GM19240 (cell line): ENCODE data around the gene RINT1.
"Not testable (repeated sequence)": the region's sequence is repeated elsewhere in the genome, so short reads cannot be mapped to it uniquely, and the experiment has no call there.

Experiments used
- DNase-seq: peaks from one replicate; pipeline ENCODE4 v3.0.0; 2011; ENCODE audit warnings: low spot score; ENCODE audit not compliant: insufficient read length

The RINT1 gene

DNA sequence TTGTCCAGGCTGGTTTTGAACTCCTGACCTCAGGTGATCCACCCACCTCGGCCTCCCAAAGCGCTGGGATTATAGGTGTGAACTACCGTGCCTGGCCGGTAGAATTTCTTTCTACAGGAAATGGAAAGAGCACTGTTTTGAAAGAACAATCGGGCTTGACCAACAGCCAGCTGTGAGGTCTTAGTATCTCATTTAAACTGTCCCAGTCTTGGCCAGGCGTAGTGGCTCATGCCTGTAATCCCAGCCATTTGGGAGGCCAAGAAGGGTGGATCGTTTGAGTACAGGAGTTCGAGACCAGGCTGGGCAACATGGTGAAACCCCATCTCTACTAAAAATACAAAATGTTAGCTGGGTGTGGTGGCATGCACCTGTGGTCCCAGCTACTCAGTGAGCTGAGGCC is 67.1 kb downstream of the RINT1 start:
- DNase-seq: not testable (repeated sequence)

DNA sequence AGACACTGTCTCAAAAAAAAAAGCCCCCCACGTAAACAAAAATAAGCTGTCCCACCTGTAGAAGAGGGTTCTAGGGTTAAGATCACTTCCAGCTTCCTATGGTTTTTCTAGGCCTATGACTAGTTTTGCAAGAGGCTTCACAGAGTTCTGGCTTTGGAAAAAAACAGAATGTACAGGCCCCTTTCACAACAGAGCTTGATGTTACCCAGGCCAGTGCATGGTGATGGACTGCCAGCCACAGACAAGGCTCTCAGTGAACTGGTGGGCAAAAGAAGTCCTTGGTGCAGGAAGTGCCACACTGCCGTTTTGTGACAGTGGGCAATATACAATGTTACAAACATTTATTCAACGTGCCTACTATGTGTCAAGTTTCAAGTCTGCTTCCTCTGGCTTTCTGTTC is 67.5 kb downstream of the RINT1 start:
- no peak for DNase-seq

DNA sequence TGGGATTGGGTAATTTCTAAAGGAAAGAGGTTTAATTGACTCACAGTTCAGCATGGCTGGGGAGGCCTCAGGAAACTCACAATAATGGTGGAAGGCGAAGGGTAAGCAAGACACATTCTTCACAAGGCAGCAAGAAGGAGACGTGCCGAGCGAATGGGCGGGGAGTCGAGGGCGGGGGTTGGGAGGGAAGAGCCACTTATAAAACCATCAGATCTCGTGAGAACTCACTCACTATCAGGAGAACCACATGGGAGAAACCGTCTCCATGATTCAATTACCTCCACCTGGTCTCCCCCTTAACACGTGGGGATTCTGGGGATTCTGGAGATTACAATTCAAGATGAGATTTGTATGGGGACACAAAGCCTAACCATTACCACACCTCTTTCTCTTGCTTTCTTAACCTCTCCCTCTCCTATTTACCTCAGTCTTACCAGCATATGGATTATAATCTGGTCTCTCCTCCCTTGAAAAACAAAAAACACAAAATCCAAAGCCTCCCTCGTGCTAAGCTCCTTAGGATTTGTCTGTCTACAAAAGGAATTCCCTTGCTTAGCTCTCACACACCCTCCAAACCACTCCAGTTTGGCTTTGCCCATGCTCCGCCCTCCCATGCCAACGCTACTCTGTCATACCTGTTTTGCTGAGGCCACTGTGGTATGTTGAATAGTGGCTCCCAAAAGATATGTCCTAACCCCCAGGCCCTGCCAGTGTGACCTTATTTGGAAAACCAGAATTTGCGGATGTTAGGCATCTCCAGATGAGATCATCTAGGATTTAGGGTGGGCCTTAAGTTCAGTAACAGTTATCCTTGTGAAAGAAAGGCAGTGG is 68.9 kb downstream of the RINT1 start:
- DNase-seq: no peak

DNA sequence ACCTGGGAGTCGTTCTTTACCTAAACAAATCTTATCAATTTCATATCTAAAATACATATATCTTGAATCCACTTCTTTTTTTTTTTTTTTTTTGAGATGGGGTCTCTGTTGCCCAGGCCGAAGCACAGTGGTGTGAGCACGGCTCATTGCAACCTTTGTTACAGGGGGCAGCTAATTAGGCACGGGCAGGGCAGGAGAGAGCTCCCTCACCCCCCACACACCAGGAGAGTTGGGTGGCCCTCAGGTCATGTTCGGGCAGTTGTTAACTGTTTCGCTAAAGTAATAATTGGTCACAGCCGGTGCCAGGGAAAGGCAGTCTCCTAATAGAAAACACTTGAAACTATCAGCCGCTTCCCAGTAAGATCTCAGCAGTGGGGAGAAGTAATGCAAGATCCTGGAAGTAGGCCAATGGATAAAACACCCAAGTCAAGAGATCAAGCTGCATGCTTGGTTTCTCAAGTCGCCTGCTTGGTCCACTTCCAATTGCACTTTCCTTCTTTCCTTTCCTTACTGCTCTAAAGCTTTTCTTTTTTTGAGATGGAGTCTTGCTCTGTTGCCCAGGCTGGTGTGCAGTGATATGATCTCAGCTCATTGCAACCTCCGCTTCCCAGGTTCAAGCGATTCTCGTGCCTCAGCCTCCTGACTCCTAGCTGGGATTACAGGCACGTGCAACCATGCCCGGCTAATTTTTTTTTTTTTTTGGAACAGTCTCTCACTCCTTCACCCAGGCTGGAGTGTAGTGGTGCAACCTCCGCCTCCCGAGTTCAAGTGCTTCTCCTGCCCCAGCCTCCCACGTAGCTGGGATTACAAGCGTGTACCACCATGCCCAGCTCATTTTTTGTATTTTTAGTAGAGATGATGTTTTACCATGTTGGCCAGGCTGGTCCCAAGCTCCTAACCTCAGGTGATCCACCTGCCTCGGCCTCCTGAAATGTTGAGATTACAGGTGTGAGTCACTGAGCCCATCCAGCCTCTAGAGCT is 70.6 kb downstream of the RINT1 start:
- no peak for DNase-seq

DNA sequence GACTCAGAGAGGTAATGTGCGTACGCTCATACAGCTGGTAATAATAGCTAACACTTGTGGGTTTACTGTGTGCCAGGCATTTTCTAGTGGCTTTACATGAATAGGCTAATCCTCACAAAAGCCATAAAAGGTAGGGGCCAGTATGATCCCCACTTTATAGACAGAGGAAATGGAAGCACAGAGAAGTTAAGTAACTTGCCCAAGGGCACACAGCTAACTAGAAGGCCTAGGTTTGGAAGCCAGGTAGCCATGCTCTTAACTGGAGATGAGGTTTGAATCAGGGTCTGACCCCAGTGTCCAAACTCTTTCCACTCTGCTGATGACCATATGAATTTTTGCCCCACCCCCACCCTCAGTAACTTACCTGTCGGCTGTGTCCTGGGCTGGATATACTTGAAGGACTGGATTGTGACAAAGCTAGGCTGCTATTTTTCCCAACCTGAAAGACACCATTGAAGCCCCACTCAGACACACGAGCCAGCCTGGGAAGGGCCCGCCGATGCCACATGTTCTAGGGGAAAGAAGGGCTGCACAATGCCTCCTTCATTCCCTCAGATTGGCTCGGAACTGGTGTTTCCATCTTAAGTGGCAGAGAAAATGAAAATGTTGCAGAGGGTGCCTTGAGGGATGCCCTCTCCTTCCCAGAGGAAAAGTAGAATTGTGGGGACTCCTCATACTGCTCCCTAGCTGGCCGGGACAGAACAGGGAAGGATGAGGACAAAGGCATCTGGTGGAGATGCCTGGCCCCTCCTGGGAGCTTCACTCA is 78.3 kb downstream of the RINT1 start:
- DNase-seq: no peak

DNA sequence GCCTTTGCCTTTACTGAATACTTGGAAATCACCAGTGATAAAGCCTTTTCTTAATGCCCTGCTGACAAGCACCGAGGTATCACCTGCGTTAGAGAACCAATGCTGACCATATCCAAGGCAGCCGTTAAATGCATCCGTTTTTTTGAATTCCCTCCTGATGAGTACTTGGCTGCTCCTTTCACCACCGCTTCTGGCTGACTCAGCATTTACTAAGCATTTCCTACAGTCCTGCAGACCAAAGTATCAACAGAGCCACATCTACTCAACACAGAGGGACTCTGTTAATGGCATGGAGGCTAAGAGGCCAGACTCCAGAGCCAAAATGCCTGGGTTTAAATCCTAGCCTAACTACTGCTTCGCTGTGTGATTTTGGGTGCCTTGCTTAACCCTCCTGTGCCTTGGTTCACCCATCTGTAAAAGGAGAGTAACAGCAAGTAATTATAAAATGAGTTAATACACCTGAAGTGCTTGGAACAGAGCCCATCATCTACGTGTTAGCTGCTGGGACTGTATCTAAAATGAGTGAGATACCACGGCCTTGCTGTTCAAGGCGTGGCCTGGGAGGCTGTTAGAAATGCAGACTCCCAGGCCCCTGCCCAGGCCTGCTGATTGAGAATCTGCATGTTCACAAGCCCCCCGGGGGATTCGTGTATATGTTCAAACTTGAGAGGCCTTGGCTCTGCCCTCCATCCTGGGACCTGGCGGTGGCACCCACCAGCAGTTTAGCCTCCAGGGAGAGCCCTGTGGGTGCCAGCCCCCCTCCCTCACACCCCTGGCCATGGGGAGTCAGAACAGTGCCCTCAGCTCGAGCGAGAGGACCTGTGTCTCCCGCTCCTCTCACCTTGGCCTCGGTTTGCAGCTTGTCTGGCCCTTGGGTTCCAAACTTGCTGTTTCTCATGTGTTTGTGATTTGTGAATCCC is 80.1 kb downstream of the RINT1 start:
- no peak for DNase-seq

DNA sequence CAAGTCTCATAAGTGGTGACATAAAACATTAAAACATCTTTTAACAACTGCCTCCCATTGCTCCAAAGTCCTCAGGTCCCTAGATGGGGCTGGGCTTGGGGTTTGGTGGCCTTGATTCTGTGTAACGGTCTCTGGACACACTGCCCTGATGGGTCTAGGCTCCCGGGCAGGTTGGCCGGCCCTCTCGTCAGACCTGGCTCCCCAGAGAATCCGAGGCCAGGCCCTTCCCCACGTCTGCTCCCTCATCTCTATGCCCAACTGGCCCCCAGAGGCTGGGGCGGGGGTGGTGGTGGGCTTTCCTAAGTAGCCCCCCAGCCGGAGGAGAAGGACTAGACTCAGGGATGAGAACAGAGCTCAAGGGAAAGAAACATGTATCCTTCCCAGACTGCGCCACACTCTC is 80.8 kb downstream of the RINT1 start:
- DNase-seq: no peak

DNA sequence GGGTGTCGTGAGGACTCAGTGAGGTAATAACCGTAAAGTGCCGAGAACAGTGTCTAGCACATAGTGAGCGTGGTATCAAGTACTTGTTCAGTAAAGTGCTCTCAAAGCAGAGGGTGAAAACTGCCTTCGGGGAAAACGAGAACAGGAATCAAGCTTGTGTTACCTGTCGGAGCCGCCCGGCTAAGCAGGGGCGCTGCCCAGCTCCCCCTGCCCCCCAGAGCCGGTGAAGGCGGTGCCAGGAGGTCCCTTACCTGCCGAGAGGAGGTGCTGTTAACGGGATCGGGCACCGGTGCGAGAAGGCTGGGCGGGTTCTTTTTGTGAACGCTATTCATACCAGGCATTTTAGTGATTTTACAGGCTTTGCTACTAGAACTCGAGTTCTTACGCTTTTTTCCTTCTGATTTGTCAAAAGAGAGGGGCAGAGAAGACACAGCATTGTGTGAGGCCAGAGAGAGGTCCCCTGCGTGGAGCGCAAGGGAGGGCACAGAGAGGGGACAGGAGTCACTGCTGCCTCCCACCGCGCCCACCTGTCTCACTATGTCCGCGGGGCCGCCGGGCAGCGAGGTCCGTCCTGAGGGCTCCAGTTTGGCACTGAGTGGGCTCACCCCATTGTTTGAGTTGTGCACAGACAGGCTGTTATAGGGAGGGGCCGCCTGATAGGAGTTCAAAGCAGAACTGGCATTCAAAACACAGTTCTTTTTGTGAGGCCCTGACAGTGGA is 81.8 kb downstream of the RINT1 start:
- no peak for DNase-seq

DNA sequence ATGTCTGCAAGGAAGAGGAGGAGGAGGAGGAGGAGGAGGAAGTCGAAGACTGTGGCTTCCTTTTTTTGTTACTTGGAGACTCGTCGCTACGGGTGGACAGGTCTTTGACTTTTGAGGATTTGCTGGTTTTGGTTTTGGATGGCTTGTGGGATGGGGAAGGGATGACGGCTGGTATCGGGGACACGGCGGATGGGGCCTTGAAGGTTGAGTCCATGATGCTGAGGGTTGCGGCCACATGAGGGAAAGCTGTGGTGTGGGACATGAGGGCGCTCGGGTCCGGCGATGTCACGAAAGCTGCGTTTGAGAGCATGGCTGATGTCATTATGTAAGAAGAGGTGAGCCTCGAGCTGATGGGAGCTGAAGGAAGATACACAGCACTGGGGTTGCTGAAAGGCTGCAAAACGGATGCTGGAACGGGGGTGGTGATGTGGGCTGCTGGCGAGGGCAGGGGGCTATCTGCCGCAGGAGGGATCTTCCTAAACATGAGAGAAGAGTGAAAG is 82.4 kb downstream of the RINT1 start:
- DNase-seq: no peak
